ENCODE data around the gene FRMPD2. TPM values are rescaled to one million over a fixed set of nuclear protein-coding genes. Genes with fewer than 3 reads are reported as not detected.

Gene FRMPD2
- total and polyA plus RNA-seq, 4 donors = 1.8 to 26.7 (median 7.0) TPM

Other genes with a start within 250 kb of the FRMPD2 start
- 100 to 1,000 TPM in 1 of 2 donors, 10 to 100 TPM in 1; 33.9 to 142 TPM for gene MAPK8, start 32.0 kb upstream of the FRMPD2 start, total RNA-seq
- 10 to 100 TPM in 1 of 2 donors, 1 to 10 TPM in 1; 9.1 to 14.6 TPM for gene MAPK8, start 32.0 kb upstream of the FRMPD2 start, polyA plus RNA-seq